ENCODE data around the gene RAB40A.
"Not testable (repeated sequence)": the region's sequence is repeated elsewhere in the genome, so short reads cannot be mapped to it uniquely, and the experiment has no call there.

The RAB40A gene

GRCh38 chrX:103461156-103461555 lies 58.1 kb downstream of the RAB40A start:
- no peak for DNase-seq (ENCODE audit: low read depth)

- not testable (repeated sequence) for DNase-seq (ENCODE audit: low read depth)
Observed at GRCh38 chrX:103460001-103460755, 59.1 kb downstream of the RAB40A start.

DNA sequence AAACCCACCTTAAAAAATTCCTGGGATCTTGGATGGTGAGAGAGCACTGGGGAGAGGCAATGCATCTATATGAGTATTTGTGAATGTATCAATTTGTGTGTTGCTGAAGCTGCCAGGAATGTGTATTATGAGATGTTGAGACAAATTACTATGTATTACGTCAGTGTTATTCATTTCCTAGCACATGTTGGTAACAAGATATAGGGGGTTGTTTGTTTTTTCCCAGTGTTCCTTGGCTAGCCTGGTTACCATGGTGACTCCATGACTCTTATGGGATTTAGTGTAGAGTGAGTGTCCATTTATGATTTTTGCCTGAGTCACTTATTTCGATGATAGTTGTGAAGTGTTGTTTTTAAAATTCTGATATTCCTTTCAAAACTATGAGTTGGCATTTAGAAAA lies 65.6 kb downstream of the RAB40A start:
- DNase-seq (ENCODE audit: low read depth): no peak

Data from activated T-helper 9 cell treated with anti-CD3 and anti-CD28 coated beads, Interleukin-2, amount 50 U/mL, for 16 hours (primary cell).